Smooth muscle cell of bladder (primary cell): Measurements from ENCODE around the gene MRTFB. TPM values are rescaled to one million over a fixed set of nuclear protein-coding genes. Genes with fewer than 3 reads are reported as not detected.

ENCODE experiments used
- total RNA-seq: library from RNA; depleted of rRNA; stranded (reverse); fragments of >200 nt; gene quantifications from 2 replicates; pipeline ENCODE4 v1.2.3, GENCODE V29; 2014

Gene MRTFB
- 3.0 and 3.3 TPM in 2 replicates for total RNA-seq

GRCh38 chr16:14070877-14071575, at the start of gene MRTFB:
Gene MRTFB (plus strand): TSS chr16:14071319. CDS start chr16:14140607, 69,288 bp downstream.

Other genes with a start within 250 kb of the MRTFB start
- gene ERCC4, start 151.2 kb upstream of the MRTFB start, total RNA-seq, result 7.4 and 9.9 TPM in 2 replicates